Measurements from ENCODE around the gene PHC2. TPM values are rescaled to one million over a fixed set of nuclear protein-coding genes. Genes with fewer than 3 reads are reported as not detected.

PHC2 gene
- total and polyA plus RNA-seq, 2 of the 13 experiments (the other 11 are each of a cell fraction or from before 2014, with no cell fraction given), result 52.5 to 84.9 TPM

- TF ChIP-seq TP53 (CRISPR knock-in tag; conservative IDR thresholded peaks at IDR 0.05) (0 out of 2 replicates have a peak, but pooled peaks have one; percentile 42), ATF7 (IDR thresholded peaks at IDR 0.05) (no peak), ATF7 (CRISPR knock-in tag; IDR thresholded peaks at IDR 0.05) (no peak), ZBTB34 (CRISPR knock-in tag; IDR thresholded peaks at IDR 0.05) (peak; percentile 64; the same call in 1 of the 2 replicates), ZBTB7A (CRISPR knock-in tag; IDR thresholded peaks at IDR 0.05) (peak; percentile 13; the same call in 1 of the 2 replicates), ZNF274 (CRISPR knock-in tag; IDR thresholded peaks at IDR 0.05) (peak; percentile 94), GFI1 (CRISPR knock-in tag; IDR thresholded peaks at IDR 0.05; ENCODE audit: borderline replicate concordance) (peak; percentile 54; the same call in 1 of the 2 replicates), ZNF772 (CRISPR knock-in tag; IDR thresholded peaks at IDR 0.05) (no peak), ZNF121 (CRISPR knock-in tag; IDR thresholded peaks at IDR 0.05) (no peak), KLF15 (CRISPR knock-in tag; IDR thresholded peaks at IDR 0.05; ENCODE audit: borderline replicate concordance) (no peak), ZNF335 (CRISPR knock-in tag; IDR thresholded peaks at IDR 0.05) (no peak), ZNF441 (CRISPR knock-in tag; IDR thresholded peaks at IDR 0.05; ENCODE audit: borderline replicate concordance) (peak; percentile 77; the same call in 1 of the 2 replicates), KMT2A (CRISPR knock-in tag; IDR thresholded peaks at IDR 0.05) (0 out of 2 replicates have a peak, but pooled peaks have one; percentile 55), ARID5B (CRISPR knock-in tag; IDR thresholded peaks at IDR 0.05) (peak; percentile 26; the same call in 1 of the 2 replicates), BHLHE40 (IDR thresholded peaks at IDR 0.05; ENCODE audit: low read length) (0 out of 2 replicates have a peak, but pooled peaks have one; percentile 12), PLSCR1 (CRISPR knock-in tag; IDR thresholded peaks at IDR 0.05; ENCODE audit: borderline replicate concordance) (no peak), KDM3A (CRISPR knock-in tag; IDR thresholded peaks at IDR 0.05; ENCODE audit: low read depth) (0 out of 2 replicates have a peak, but pooled peaks have one; percentile 50), TSC22D2 (CRISPR knock-in tag; IDR thresholded peaks at IDR 0.05; ENCODE audit: borderline replicate concordance) (peak; percentile 53; the same call in 1 of the 2 replicates), MEIS2 (CRISPR knock-in tag; IDR thresholded peaks at IDR 0.05) (peak; percentile 59), ARNT (IDR thresholded peaks at IDR 0.05) (no peak)
- TF ChIP-seq, protein P1, sequence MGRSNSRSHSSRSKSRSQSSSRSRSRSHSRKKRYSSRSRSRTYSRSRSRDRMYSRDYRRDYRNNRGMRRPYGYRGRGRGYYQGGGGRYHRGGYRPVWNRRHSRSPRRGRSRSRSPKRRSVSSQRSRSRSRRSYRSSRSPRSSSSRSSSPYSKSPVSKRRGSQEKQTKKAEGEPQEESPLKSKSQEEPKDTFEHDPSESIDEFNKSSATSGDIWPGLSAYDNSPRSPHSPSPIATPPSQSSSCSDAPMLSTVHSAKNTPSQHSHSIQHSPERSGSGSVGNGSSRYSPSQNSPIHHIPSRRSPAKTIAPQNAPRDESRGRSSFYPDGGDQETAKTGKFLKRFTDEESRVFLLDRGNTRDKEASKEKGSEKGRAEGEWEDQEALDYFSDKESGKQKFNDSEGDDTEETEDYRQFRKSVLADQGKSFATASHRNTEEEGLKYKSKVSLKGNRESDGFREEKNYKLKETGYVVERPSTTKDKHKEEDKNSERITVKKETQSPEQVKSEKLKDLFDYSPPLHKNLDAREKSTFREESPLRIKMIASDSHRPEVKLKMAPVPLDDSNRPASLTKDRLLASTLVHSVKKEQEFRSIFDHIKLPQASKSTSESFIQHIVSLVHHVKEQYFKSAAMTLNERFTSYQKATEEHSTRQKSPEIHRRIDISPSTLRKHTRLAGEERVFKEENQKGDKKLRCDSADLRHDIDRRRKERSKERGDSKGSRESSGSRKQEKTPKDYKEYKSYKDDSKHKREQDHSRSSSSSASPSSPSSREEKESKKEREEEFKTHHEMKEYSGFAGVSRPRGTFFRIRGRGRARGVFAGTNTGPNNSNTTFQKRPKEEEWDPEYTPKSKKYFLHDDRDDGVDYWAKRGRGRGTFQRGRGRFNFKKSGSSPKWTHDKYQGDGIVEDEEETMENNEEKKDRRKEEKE (IDR thresholded peaks at IDR 0.05), result no peak
Measured at GRCh38 chr1:33349778-33350610, 80.9 kb downstream of the PHC2 start (continued).

Data from HepG2 (cell line).